ENCODE results near the gene ARL5C.
"Not testable (repeated sequence)": the region's sequence is repeated elsewhere in the genome, so short reads cannot be mapped to it uniquely, and the experiment has no call there.

Gene ARL5C

DNA sequence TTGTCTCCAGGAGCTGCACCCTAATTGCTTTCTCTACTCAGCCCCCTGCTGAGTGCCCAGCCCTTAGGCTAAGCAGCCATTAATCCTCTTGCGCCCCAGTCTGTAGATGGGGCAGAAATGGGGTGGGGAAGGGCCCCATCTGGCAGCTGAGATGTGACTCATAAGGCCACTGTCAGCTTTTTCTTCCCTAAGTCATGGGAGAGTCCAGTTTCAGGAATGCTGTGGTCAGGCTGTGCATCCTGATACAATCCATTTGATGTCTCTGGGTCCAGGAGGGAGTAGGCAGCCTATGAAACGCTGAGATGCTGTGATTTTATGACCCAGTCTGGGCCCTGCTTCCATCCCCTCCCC, 26.8 kb downstream of the ARL5C start:
- no peak for DNase-seq

DNA sequence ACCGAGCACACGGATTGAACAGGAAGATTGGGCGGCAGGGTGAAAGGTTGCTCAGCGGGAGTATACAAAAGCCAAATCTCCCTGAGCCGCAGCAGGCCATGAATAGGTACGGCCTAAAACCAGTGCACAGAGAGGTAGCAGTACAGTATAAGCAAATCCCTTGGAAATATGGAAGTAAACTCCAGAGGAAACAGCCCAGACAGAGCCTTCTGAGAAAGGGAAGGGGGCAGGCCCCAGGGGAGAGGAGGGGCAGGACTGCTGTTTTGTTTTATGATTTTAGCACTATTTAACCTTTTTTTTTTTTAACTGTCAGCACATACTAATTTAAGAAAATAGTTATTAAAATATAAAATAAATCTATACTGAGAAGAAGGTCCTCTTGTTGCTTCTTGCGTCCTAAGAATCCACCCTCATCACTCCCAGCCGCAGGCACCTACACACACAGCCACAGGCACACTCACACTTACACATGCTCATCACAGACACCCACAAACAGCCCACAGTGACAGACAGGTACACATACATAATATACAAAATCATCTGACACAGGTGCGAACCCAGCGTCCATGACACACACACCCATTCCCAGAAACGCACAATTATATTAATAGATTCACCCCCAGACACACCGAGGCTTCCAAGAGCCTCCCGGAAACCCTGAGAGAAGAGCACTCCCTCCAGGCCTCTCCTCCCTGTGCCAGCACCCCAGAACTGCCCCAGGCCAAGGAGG, 27.4 kb downstream of the ARL5C start:
- no peak for DNase-seq

DNA sequence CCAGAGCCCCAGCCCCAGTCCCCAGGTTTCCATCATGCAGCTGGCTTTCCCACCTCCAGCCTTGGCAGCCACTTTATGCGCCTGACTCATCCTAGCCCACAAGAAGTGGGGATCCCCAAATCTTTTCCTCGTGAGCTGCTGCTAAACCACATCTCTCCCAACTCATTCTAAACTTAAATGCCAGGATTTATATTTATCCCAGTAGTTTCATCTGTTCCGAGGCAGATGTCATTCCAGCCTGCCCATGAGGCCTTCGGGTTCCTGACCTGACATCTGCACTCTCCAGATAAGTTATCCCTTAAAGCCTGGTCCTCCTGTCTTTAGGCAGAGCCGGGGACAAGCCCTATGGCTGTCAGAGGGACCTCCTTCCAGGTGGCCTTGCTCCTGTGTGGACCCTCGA, 31.1 kb downstream of the ARL5C start:
- no peak for DNase-seq

DNA sequence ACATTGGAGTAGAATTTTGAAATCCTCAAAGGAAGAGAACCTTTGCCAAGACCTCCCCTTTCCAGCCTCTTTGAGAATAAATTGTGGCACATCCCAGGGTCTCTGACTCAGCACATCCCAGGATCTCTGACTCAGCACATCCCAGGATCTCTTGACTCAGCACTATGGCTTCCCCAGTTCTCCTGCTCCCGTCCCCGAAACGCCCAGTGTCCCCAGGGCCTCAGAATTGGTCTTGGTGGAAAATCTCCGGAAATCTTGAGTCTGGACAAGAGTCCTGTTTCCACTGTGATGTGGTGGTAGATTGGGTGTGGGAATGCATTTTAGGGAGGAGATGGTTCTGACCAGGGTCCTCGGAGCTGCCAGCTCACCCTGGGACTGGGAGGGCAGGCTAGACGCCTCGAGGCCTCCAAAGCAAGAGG, 33.8 kb downstream of the ARL5C start:
- DNase-seq, result no peak

DNA sequence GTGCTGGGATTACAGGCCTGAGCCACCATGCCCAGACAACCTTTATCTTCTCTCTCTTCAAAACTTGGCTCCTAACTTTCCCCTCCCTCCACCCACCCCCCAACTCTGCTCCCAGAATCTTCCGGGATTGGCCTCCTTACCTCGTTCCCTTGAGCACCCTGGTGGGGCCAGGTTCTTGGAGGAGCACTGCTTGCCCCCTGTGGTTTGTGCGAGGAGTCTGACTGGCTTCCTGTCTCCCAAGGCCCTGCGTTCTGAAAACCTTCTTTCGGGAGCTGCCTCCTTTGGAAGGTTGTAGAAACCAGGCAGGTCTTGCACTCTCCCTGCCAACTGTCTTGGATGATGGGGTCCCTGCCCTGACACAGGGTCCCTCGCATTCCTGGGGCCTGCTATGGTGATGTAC, 34.3 kb downstream of the ARL5C start:
- no peak for DNase-seq

DNA sequence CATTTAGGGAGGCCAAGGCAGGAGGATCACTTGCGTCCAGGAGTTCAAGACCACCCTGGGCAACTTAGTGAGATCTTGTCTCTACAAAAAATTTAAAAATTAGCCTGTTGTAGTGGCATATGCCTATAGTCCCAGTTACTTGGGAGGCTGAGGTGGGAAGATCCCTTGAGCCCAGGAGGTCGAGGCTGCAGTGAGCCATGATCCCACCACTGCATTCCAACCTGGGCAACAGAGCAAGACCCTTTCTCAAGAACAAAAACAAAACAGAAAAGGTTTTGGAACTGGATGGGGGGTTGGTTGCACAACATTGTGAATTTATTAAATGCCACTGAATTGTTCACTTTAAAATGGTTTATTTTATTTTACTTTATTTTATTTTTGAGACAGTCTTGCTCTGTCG, 35.8 kb downstream of the ARL5C start:
- no peak for DNase-seq

DNA sequence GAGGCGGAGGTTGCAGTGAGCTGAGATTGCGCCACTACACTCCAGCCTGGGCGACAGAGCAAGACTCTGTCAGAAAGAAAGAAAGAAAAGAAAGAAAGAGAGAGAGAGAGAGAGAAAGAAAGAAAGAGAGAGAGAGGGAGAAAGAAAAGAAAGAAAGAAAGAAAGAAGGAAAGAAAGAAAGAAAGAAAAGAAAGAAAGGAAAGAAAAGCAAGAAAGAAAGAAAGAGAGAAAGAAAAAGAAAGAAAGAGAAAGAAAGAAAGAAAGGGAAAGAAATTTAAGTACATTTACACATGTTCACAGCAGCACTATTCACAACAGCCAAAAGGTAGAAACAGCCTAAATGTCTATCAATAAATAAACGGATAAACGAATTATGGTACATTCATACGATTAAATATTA, 36.4 kb downstream of the ARL5C start:
- DNase-seq, result not testable (repeated sequence)

DNA sequence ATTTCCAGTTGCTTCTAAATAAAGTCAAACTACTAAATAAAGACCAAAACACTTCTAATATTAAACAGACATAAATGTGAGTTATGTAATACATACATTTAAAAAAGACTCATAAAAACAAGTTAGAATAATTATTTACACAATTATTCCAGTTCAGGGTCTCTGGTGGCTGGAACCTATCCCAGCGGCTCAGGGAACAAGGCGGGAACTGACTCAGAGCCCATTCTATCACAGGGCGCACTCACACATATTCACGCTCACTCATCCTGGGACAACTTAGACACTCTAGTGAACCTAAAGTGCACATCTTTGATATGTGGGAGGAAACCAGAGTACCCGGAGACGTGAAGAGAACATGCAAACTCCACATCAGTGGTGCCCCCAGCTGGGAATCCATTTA, 39.5 kb downstream of the ARL5C start:
- no peak for DNase-seq

DNA sequence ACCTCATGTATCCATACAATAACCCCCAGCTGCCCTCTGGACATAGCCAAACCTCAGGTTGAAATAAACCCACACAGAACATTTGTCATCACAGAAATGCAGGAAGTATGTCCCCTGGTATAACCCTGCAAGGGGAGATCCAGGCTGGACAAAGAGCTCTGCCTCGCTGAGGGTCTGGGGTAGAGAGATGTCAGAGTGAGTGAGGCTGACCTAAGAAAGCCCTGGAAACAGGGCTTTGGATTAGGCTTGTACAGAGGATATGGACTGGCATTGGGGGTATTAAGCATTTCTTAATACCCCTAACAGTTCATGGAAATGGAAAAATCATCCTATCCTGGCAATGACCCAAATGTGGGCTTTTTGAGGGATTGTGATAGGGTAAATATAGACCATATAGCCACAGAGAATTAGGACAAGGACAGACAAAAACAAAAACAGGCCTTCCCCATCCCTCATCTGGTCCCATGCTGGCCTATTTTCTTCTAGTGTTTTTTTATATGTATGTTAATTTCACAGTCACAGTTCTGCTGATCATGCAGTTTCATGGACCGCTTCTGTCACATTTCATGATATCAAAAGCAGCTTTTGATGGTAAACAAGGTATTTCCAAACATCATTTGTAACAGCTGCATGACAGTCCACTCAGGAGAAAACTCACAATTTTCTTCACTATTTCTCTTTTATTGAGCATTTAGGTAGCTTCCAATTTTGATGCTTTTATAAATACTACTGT, 40.7 kb downstream of the ARL5C start:
- DNase-seq, result no peak

DNA sequence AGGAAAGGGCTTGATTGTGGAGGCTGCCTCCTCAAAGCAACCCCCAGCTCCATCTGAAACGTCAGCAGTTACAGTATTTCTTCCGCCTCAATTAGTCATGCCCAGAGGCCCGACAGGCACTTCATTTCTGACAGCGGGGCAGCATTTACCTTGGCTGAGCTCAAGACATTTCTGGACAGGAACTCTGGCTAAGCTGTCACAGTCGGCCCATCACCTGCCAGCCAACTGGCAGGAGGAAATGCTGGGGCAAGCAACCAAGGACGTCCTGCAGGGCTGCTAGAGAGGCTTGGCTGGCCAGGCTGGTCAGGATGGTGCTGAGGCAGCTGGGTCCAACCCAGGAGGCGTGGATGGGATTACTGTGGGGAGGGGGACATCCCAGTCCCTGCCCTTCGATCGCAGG, 42.3 kb downstream of the ARL5C start:
- DNase-seq, result no peak

DNA sequence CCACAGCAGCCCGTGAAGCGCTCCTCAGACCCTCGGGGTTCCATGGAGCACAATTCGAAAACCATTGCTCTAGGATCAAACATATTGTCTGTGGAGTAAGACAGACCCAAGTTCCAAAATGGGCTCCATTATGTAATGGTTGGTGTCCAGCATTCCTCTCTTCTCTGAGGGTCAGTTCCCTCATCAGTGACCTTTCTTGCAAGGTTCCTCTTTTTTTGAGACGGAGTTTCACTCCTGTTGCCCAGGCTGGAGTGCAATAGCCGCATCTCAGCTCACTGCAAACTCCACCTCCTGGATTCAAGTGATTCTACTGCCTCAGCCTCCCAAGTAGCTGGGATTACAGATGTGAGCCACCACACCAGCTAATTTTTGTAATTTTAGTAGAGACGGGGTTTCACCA, 43.0 kb downstream of the ARL5C start:
- DNase-seq, result no peak

DNA sequence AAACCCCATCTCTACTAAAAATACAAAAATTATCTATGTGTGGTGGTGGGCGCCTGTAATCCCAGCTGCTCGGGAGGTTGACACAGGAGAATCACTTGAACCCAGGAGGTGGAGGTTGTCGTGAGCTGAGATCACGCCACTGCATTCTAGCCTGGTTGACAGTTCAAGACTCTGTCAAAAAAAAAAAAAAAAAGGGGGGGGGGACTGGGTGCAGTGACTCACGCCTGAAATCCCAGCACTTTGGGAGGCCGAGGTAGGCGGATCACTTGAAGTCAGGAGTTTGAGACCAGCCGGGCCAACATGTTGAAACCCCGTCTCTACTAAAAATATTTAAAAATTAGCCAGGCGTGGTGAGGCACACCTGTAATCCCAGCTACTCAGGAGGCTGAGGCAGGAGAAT, 44.0 kb downstream of the ARL5C start:
- DNase-seq, result not testable (repeated sequence)

DNA sequence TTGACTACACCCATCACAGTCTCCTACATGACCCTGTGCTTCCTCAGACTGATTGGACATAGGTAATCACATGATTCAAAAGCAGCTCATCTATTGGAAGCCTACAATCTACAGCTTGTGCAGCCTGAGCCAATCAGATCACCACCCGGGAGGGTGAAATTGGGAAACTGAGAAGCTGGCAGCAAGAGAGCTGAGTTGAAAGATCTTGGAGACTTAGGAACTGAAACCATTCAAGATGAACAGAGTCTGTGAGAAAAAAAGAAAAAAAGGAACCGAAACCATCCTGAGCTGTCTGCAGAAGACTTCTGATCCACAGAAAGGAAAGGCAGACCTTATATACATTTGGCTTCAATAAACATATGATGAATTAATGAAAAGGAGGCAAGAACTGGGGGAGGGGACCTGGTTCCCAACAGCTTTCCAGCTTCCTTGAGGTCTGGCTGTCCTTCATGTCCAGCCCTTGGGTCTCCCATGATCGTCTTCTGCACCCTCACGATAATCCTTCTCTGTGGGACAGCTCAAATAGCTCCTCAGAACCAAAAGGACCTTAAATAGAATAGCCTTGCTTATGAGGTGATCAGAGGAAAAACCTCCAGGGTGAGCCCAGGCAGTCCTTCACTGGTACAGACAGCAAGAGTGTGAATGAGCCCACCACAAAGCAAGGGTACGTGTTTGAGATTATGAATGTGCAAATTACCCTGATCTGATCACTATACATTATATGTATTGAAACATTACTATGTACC, 47.1 kb downstream of the ARL5C start:
- DNase-seq, result no peak

DNA sequence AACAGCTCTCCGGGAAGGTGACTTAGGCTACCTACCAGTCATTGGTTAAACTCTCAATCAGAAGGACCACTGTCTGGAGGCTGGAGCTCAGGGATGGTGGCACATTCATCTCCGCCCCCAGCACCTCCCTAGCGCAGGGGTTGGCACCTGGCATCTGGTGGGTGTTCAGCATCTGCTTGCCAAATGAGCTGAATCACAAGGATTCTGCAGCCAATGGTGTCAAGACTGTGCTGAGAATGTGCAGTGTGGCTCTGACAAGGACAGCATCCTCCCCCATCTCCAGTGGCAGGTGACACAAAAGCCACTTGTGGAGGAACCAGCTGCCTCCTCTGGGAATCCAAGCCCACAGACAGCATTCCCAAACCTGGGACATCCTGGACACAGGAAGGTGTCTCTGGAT, 49.7 kb downstream of the ARL5C start:
- no peak for DNase-seq

DNA sequence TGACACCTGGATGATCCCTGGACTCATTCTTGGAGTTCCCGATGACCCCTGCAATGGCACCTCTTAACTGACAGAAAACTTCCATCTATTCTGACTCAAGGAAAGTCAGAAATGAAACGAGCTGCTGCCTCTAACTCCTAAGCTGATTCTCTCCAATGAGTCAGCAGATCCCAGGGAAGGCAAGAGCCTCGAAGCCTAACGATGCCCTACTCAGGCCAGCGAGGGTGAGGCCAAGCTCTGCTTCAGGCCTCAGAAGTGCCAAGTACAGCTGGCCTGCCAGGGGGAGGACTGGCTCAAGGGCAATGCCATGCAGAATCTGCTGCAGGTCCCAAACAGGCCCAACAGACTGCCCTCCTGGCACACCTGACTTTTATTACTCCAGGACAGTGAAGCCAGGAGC, 50.8 kb downstream of the ARL5C start:
- no peak for DNase-seq

DNA sequence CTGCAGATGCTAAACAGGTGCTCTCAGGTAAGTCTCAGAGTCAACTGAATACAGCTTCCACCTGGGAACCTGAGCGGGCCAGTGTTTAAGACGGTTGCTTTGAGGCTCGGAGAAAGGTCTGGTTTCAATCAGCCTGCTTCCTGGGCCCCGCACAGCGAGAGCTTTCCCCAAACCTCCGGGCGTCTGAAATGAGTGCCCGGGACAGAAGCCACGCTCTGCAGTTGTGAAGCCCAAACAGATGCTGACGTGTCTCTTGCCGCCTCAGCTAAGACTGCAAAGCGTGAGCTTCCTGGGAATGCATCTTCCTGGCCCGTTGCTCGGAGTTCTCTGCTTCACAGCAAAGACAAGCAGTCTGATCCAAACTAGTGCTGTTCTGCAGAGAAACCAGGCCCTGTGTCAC, 51.2 kb downstream of the ARL5C start:
- DNase-seq, result no peak

DNA sequence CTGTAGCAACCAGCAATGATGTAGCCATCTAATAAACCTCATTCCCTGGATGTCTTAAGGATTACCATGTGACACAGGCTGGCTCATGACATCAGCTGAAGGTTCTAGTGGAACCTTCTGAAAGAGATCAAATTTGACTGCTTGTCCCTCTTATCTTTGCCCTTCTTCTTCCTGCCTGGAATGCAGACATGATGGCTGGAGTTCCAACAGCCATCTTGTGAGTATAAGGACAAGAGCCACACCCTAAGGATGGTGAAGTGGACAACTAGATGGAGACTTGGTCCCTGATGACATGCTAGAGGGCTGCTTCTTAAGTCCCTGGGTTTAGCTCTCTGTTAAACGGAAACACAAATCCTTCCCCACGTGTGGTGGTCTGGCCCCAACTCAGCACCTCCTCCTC, 52.1 kb downstream of the ARL5C start:
- no peak for DNase-seq

DNA sequence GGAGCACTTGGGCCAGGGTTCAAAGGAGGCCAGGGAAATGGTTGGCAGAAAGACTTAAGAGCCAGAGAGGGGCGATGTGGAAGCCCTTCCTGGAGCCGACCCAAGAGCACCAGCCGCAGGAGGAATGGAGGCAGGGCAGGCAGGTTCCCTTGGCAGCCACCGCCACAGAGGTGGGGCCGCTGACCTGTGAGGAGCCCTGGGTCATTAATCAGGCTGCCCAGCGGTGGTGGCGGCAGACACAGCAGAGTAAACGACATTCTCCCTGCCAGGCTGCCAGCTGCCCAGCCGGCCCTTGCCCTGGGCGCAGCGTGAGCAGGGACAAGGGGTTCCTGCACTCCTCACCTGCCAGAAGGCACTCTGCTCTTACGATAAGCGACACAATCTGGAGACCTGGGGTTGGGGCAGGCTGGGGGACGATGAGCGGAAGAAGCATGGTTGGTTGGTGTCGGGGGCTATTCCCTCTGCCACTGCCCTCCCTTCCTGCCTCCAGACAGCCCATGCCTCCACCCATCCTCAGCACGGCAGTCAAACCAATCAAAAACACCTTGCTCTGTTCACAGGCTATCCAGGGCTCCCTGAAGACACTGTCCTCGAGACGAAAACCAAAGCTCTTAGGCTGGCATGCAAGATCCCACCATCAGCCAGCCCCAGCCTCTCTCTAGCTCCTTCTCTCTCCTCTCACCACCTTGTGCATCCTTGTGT, 55.4 kb downstream of the ARL5C start:
- DNase-seq, result no peak

DNA sequence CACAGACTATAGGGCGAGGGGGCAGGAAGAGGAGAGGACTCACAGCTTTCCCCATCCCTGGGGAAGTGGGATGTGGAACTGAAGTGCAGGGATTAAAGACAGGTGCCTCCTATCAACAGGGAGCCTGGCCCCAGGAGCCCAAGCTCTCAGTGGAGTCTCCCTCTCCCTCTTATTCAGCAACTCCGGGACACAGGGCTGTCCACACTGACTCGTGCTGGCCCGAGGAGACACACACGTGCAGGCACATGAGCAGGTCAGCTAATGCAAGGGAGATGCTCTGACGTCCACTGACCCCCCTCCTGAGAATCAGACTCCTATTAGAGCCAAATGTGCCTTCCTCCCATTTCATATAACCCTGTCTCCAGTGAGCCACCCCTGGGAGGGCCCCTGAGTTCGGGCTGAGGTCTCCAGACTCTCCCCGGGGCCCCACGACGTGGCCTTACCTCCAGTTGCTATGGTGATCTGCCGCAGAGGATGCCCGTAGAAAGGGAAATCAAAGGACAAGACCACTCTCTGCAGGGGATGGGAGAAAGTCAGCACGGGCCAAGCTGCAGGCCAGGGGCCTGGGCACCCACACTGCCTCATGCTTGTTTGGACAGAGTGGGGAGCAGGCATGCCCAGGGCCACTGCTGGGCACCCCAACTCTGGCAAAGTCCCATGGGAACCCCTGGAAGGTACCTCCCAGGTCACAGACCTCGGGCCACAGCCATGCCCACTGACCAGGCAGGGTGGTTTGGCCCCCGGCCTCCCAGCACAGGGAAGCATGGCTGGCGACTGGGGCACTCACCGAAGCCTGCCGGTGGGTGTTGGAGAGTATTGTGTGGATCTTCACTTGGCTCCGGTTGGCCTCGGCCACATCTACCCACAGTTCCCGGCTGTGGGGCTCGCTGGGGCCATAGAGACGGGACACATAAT, 57.2 kb downstream of the ARL5C start:
- DNase-seq, result no peak

DNA sequence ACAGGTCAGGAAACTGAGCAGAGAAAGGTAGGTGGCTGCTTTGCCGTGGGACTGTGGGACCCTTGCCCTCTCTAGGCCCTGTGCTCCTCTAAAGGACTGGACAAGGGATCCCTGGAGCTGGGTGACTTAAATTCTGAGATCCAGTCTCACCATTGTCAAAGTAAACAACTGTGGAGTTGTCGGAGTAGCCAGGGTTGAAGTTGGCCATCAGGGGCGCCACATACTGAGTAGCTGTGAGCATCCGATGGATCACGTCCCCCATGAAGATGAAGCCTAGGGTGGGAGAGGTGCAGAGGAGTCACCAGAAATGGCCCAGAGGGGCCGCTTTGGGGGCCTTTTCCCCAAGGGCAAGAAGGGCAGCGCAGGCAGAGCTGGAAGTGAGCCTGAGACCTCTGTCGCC, 58.0 kb downstream of the ARL5C start:
- no peak for DNase-seq

DNA sequence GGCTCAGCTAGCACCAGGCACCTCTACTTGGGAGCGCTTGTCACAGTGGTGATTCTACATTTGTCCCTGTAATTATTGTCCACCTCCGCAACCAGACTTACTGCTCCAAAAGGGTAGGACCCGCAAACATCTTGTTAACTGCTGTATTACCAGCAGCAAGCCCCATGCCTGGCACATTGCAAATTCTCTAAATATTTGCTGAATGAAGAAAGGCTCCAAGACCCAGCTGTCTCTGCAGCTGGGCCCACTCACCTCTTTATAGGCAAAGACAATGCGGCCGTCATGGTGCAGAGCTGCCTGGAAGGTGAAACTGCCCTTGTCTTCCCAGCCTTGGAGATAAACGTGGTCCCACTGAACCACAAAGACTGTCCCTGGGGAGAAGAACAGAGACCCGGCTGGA, 58.8 kb downstream of the ARL5C start:
- no peak for DNase-seq
